ES-I3 (cell line): ENCODE data around the gene CTIF.

Experiments
- H3K36me3 ChIP-seq: 2 replicates; pipeline ENCODE4 v1.6.1; 2013; ENCODE audit warnings: mild to moderate bottlenecking, low read length, control low read depth, moderate library complexity; ENCODE audit not compliant: insufficient read depth
- H3K4me1 ChIP-seq: 2 replicates; pipeline ENCODE4 v1.6.1; 2013; ENCODE audit warnings: mild to moderate bottlenecking, control low read depth, low read length; ENCODE audit not compliant: insufficient read depth
- H3K9ac ChIP-seq: 2 replicates; pipeline ENCODE4 v1.6.1; 2013; ENCODE audit warnings: low read depth, mild to moderate bottlenecking, low read length, moderate library complexity
- H3K9me3 ChIP-seq: 2 replicates; pipeline ENCODE4 v1.6.1; 2013; ENCODE audit warnings: mild to moderate bottlenecking, low read length, moderate library complexity; ENCODE audit not compliant: control insufficient read depth, insufficient read depth

The CTIF gene

GRCh38 chr18:48581206-48581605, 42.4 kb downstream of the CTIF start:
- no peaks in the 10 kb centered on the region for H3K36me3 ChIP-seq
- no peak overlapping the region for H3K9ac ChIP-seq
- 0 out of 2 replicates have a peak, but pooled peaks cover 3% of the 10 kb centered on the region for H3K9me3 ChIP-seq
- no peaks in the 10 kb centered on the region; the same call in 1 of the 2 replicates for H3K4me1 ChIP-seq

- H3K4me1 ChIP-seq, result no peaks in the 10 kb centered on the region; the same call in 1 of the 2 replicates
- no peak overlapping the region for H3K9ac ChIP-seq
- no peaks in the 10 kb centered on the region for H3K36me3 ChIP-seq
- H3K9me3 ChIP-seq, result 0 out of 2 replicates have a peak, but pooled peaks cover 3% of the 10 kb centered on the region
Observed at GRCh38 chr18:48581941-48582340, 43.1 kb downstream of the CTIF start.

DNA sequence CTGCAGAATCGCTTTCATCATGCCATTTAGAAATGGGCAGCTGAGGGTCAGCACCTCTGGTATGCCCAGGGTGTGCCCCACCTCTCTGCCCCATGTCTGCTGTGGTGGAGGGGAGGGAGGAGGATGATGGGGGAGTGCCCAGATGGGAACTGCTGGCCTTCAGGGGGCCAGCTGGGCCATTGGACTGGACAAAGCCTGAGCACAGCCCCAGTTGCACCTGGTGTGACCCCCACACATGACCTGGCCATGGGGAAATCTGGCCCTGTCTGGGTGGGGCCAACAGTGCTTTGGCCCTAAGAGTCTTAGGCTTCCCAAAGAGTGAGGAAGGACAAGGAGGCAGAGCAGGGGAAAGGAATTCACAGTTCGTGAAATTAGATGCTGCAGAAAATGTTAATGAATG, 44.1 kb downstream of the CTIF start:
- Histone ChIP-seq H3K36me3 (no peaks in the 10 kb centered on the region), H3K4me1 (no peaks in the 10 kb centered on the region; the same call in 1 of the 2 replicates), H3K9me3 (0 out of 2 replicates have a peak, but pooled peaks cover 3% of the 10 kb centered on the region), H3K9ac (no peak overlapping the region)

DNA sequence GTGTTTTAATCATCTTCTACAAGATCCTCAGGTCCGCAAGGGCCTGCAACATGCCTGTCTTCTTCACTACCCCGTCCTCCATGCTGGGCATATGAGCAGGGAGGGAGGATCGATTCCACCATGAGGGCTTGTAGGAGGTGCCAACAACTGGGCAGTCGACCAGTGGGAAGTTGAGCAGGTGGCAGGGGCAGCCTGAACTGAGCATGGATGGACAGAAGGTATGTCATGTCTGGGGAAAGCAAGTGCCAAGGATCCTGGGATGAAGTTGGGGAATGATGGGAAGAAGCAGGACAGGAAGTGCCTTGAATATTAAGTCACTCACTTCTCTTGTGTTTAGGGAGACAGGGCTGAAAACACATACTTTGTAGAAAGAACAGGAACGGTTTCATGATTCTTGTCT, 44.7 kb downstream of the CTIF start:
- no peaks in the 10 kb centered on the region for H3K36me3 ChIP-seq
- H3K9ac ChIP-seq, result no peak overlapping the region
- H3K4me1 ChIP-seq, result no peaks in the 10 kb centered on the region; the same call in 1 of the 2 replicates
- no peaks in the 10 kb centered on the region for H3K9me3 ChIP-seq

DNA sequence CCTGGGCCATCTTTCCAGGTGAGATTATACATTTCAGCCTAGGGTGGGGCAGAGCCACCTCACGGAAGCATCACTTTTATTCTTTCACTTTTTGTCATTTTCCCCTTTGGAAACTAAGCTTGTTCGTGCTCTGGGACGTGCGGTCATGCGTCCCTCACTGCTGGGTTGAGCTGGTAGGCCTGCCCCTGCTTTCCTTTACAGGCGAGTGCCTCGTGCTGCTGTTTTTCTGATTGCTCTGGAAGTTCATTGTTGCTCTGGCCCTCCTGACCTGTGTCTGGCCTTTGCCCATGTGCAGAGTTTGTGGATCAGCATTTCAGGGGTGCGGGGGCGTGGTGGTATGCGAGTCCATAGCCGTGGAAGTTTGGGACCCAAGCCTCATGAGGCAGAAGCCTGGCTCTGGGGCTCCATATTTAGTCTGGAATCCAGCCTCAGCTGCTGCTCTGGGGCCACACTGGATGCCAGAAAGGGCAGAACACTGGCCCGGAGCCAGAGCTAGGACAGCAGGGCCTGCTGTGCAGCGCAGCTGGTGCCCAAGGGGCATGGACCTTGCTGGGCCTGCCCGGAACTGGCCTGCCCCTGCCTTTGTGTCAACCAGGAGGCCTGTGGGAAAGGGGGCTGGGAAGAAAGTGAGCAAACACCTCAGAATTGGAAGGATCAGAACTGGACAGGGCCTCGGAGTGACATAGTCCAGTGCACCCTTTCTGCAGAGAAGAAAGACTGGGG, 51.1 kb downstream of the CTIF start:
- Histone ChIP-seq H3K9me3 (no peaks in the 10 kb centered on the region), H3K4me1 (no peaks in the 10 kb centered on the region), H3K36me3 (no peaks in the 10 kb centered on the region), H3K9ac (no peak overlapping the region)

DNA sequence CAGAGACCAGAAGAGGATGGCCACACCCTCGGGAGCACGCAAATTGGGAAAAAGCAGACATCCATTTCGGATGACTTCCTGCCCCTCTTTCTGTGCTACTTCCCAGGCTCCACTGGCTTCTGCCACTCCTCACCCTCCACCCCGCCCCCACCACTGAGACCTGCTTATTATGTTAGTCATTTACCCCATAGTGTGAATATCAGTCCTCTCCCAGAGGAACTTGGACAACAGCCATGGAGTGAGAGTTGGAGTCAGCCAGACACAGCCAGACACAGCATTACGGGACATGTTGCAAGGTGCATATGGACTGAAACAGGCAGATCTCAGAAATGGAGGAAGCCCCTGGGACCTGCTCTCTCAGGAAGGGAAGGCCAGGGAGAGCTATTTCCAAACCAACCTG, 51.8 kb downstream of the CTIF start:
- H3K9me3 ChIP-seq, result no peaks in the 10 kb centered on the region
- H3K4me1 ChIP-seq, result no peaks in the 10 kb centered on the region
- H3K9ac ChIP-seq, result no peak overlapping the region
- no peaks in the 10 kb centered on the region for H3K36me3 ChIP-seq

- Histone ChIP-seq H3K9me3 (no peaks in the 10 kb centered on the region), H3K36me3 (no peaks in the 10 kb centered on the region), H3K9ac (no peak overlapping the region), H3K4me1 (no peaks in the 10 kb centered on the region)
Observed at GRCh38 chr18:48592540-48593171, 53.8 kb downstream of the CTIF start.

GRCh38 chr18:48594471-48595094, 55.8 kb downstream of the CTIF start:
- no peaks in the 10 kb centered on the region for H3K9me3 ChIP-seq
- no peaks in the 10 kb centered on the region for H3K36me3 ChIP-seq
- no peaks in the 10 kb centered on the region for H3K4me1 ChIP-seq
- H3K9ac ChIP-seq, result no peak overlapping the region

DNA sequence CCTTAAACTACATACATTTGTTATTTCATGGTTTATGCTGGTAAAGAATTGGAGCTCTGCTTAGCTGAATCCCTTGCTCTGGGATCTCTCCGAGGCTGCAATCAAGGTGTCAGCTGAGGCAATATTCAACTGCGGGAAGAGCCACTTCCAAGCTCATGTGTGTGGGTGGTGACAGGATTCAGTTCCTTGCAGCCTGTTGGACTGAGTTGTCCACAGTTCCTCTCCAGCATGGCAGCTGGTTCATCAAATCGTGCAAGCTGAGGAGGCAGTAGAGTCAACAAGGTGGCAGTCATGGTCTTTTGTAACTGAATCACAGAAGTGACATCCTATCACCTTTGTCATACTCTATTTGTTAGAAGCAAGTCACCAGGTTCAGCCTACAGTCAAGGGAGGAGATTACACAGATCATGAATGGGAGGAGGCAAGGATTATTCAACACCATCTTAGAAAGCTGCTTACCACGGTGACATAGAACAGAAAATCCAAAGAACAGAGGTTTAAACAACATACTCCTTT, 56.9 kb downstream of the CTIF start:
- no peaks in the 10 kb centered on the region for H3K9me3 ChIP-seq
- no peaks in the 10 kb centered on the region for H3K4me1 ChIP-seq
- no peaks in the 10 kb centered on the region for H3K36me3 ChIP-seq
- H3K9ac ChIP-seq, result no peak overlapping the region

- Histone ChIP-seq H3K4me1 (no peaks in the 10 kb centered on the region), H3K9me3 (no peaks in the 10 kb centered on the region), H3K9ac (no peak overlapping the region), H3K36me3 (no peaks in the 10 kb centered on the region)
Observed at GRCh38 chr18:48597110-48597509, 58.3 kb downstream of the CTIF start.

GRCh38 chr18:48597671-48598070, 58.8 kb downstream of the CTIF start:
- H3K9me3 ChIP-seq, result no peaks in the 10 kb centered on the region
- H3K4me1 ChIP-seq, result no peaks in the 10 kb centered on the region
- no peak overlapping the region for H3K9ac ChIP-seq
- no peaks in the 10 kb centered on the region for H3K36me3 ChIP-seq

DNA sequence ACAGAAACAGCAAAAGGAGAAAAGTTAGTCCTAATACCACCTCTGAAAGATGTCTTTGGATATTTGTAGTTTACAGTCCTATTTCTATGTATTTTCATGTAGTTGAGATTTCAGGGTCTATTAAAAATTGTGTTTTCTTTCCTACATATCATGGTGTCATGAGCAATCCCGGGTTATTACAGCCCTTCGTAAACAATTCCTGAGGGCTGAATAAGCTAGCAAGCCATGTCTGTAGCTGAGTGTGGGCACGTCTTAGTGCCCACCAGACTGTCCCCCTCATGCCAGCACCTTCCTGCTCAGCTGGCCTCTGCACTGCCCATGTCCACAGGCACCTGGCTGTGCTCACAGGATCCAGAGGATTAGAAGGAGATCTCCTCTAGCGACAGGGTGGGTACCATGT, 60.6 kb downstream of the CTIF start:
- no peaks in the 10 kb centered on the region for H3K4me1 ChIP-seq
- H3K36me3 ChIP-seq, result no peaks in the 10 kb centered on the region
- H3K9ac ChIP-seq, result no peak overlapping the region
- no peaks in the 10 kb centered on the region for H3K9me3 ChIP-seq

DNA sequence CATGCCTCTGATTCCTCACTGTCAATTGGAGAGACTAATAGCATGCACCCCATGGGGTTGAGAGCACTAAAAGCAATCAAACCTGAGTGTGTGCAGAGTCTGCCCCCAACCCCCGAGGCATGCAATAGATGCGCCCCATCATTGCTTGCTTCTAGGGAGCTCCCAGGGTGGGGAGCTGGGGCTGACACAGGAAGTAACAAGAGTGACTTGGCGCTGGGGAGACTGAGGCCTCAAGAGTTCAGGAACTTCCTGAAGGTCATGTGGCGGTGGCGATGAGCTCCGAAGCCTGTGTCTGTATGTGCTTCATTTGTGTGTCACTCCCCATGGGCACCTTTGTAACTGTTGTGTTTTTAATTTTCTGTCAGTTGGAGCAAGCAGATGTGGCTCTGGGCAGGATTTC, 61.2 kb downstream of the CTIF start:
- H3K9ac ChIP-seq, result no peak overlapping the region
- no peaks in the 10 kb centered on the region for H3K9me3 ChIP-seq
- H3K4me1 ChIP-seq, result no peaks in the 10 kb centered on the region
- H3K36me3 ChIP-seq, result no peaks in the 10 kb centered on the region

DNA sequence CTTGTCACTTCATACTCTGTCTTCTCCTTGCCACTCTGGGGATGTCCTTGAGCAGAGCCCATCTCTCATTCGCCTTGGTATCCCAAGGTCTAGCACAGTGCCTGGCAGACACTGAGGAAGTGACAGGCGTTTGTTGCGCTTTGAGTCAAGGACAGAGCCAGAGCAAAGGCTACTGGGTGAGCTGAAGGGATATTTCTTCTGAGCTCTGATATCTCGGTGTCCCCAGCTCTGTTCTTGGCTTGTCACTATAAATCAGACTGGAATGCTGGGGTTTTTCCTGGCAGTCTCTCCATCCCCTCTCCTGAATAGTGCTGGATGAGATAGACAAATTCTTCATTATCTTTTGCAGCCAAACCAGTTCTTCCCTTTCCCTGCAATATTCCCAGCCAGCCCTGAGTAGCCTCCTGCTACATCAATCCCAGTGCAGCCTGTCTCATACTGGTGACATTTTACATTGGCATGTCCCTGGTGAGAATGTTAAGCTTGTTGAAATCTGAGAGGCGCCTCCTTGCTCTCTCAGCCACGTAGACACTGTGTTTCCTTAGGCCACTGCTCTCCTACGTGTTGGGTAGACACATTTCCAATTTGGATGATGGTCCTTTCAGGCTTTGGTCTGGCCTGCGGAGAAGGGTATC, 61.7 kb downstream of the CTIF start:
- no peaks in the 10 kb centered on the region for H3K36me3 ChIP-seq
- no peak overlapping the region for H3K9ac ChIP-seq
- no peaks in the 10 kb centered on the region for H3K9me3 ChIP-seq
- 0 out of 2 replicates have a peak, but pooled peaks cover 3% of the 10 kb centered on the region for H3K4me1 ChIP-seq
